Cardiac fibroblast (primary cell): ENCODE measurements around the gene PMF1.
"Not testable (repeated sequence)": the region's sequence is repeated elsewhere in the genome, so short reads cannot be mapped to it uniquely, and the experiment has no call there.

Experiments
- DNase-seq, 2 donors: peaks; one replicate each; pipeline versions ENCODE4 v3.0.0 to v3.0.0-alpha.2; 2010; ENCODE audit warnings: low read depth in 2 of 2
- H3K4me3 ChIP-seq, 2 donors: replicated peaks in 1 of 2; 1 replicate in 1 of 2; 2 replicates in 1 of 2; pipeline ENCODE4 v1.5.1; 2011; ENCODE audit warnings: low read depth in 2 of 2, low read length in 2 of 2, mild to moderate bottlenecking in 2 of 2, moderate library complexity in 1 of 2
- TF ChIP-seq, protein P1 (sequence below): IDR thresholded peaks from one replicate; pipeline ENCODE4 v1.5.1; 2011; ENCODE audit warnings: low read depth, mild to moderate bottlenecking, low read length, inconsistent platforms

Gene PMF1

DNA sequence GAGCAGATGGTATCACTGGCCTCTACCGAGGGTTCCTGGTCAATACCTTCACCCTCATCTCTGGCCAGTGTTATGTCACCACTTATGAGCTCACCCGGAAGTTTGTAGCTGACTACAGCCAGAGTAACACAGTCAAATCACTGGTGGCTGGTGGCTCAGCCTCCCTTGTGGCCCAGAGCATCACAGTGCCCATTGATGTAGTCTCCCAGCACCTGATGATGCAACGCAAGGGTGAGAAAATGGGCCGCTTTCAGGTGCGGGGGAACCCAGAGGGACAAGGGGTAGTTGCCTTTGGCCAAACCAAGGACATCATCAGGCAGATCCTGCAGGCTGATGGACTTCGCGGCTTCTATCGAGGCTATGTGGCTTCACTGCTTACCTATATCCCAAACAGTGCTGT, 12.8 kb upstream of the PMF1 start:
- no peak overlapping the region for H3K4me3 ChIP-seq
- no peak for DNase-seq
- TF ChIP-seq, protein P1, sequence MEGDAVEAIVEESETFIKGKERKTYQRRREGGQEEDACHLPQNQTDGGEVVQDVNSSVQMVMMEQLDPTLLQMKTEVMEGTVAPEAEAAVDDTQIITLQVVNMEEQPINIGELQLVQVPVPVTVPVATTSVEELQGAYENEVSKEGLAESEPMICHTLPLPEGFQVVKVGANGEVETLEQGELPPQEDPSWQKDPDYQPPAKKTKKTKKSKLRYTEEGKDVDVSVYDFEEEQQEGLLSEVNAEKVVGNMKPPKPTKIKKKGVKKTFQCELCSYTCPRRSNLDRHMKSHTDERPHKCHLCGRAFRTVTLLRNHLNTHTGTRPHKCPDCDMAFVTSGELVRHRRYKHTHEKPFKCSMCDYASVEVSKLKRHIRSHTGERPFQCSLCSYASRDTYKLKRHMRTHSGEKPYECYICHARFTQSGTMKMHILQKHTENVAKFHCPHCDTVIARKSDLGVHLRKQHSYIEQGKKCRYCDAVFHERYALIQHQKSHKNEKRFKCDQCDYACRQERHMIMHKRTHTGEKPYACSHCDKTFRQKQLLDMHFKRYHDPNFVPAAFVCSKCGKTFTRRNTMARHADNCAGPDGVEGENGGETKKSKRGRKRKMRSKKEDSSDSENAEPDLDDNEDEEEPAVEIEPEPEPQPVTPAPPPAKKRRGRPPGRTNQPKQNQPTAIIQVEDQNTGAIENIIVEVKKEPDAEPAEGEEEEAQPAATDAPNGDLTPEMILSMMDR, result no peak

DNA sequence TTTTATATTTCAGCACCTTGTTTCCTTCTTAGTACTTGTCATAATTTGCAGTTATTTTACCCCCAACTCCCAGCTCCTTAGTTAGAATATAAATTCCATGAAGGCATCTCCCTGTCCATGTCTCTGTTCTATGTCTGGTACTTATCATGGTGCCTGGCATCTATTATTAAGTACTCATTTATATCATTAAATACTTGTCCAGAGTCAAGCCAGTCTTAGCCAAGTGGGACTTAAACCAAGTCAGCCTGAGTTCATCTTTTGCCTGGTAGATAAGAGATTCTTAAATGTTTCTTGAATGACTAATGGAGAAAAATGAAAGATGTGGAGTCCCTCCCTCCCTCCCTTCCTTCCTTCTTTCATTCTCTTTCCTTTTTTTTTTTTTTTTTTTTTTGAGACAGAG, 9.5 kb upstream of the PMF1 start:
- TF ChIP-seq, protein P1, result no peak
- peak; percentile 59 to 86 for DNase-seq
- H3K4me3 ChIP-seq, result no peak overlapping the region

DNA sequence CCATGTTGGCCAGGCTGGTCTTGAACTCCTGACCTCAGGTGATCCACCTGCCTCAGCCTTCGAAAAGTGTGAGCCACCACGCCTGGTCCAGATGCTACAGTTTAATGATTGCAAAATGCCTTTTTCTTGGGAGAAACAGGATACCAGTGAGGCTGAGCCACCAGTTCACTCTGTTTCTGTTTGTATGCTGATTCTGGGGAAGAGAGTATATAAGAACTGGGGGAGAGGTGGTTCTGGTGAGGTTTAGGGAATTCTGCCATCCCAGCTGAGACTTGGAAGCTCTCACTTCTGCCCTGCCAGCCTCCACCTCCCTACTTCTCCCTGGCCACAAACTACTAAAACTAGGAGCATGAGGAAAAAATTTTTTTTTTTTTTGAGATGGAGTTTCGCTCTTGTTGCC, 8.1 kb upstream of the PMF1 start:
- no peak overlapping the region for H3K4me3 ChIP-seq
- TF ChIP-seq, protein P1, result no peak
- DNase-seq, result peak in 1 of 2 donors; percentile 57

DNA sequence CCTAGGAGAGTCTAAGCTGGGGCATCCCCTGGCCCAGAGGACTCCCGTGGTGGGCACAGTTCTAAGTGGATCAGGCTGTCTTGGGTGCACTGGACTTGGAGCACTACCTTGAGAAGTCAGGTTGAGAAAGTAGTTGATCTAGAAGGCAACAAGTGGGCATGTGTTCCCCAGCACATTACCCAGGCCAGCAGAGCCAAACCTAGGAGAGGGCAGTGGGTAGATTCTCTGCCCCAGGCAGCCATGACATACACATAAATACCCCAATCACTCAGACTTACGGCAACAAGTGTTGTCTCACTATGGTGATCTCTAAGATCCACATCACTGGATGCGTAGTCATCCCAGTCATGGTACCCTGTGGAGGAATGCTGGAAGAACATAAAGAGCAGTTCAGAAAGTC, 1.6 kb upstream of the PMF1 start:
- no peak for DNase-seq
- TF ChIP-seq, protein P1, result no peak
- H3K4me3 ChIP-seq, result no peak overlapping the region

DNA sequence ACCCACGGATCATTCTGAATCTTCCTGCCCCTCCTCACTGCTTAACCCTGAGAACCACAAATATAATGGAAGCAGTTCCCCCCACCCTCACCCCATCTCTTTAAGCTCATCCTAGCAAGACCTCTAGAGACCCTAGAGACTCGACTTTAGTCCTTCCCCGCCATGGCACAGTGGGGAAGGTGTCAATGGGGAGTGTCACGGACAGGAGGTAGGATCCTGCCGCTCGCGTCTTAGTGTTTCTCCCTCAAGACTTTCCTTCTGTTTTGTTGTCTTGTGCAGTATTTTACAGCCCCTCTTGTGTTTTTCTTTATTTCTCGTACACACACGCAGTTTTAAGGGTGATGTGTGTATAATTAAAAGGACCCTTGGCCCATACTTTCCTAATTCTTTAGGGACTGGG, 677 bp upstream of the PMF1 start:
- TF ChIP-seq, protein P1, result no peak
- DNase-seq, result no peak
- no peak overlapping the region for H3K4me3 ChIP-seq

DNA sequence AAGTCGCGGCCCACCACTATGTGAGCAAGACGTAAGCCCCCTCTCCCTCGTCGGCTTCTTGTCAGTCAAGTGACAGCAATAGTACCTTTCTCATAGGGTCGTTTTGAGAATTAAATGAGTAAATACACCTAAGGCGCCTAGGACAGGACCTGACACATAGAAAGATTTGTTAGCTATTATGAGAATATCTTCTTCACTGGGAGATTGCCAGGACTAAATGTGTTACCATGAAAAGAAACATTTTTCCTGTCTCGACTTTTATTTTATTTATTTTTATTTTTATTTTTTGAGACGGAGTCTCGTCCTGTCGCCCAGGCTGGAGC, 798 bp downstream of the PMF1 start:
- TF ChIP-seq, protein P1, result no peak
- peak overlapping the region; percentile 77 to 90 for H3K4me3 ChIP-seq
- no peak for DNase-seq

DNA sequence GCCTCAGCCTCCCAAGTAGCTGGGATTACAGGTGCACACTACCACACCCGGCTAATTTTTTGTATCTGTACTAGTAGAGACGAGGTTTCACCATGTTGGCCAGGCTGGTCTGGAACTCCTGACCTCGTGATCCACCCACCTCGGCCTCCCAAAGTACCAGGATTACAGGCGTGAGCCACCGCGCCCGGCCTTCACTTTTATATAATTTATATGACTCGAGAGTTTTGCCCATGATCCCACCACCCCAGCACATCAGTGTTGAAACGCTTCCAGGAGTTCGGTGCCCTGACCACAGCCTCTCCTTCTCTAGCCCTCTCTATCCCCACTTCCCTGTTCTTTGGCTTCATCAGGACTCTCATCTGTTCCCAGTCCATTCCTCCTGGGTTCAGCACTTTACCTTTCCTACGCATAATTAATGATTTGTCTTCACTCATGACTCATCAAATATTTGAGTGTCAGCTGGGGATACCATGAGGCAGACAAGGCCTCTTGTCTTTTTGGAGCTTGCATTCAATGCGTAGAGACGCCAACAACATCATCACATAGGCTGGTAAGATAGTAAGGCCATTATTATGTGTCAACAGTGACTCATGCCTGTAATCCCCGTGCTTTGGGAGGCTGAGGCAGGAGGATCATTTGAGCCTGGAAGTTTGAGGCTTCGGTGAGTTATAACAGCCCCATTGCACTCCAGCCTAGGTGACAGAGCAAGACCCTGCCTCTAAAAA, 1.4 kb downstream of the PMF1 start:
- TF ChIP-seq, protein P1, result no peak
- peak overlapping the region in 1 of 2 donors; percentile 90 for H3K4me3 ChIP-seq
- peak; percentile 60 to 69 for DNase-seq

DNA sequence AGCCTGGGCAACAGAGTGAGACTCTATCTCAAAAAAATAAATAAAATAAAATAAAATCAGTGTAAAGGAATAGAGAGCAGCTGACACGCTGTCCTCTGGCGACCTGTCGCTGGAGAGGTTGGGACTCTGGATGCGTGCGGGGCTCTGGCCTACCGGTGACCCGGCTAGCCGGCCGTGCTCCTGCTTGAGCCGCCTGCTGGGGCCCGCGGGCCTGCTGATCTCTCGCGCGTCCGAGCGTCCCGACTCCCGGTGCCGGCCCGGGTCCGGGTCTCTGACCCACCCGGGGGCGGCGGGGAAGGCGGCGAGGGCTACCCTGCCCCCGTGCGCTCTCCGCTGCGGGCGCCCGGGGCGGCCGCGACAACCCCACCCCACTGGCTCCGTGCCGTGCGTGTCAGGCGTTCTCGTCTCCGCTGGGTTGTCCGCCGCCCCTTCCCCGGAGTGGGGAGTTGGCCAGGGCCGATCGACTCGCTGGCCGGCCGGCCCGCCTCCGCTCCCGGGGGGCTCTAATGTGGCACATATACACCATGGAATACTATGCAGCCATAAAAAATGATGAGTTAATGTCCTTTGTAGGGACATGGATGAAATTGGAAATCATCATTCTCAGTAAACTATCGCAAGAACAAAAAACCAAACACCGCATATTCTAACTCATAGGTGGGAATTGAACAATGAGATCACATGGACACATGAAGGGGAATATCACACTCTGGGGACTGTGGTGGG, 3.7 kb downstream of the PMF1 start:
- not testable (repeated sequence) for H3K4me3 ChIP-seq, DNase-seq
